Lung (tissue), 12 donors: ENCODE measurements around the gene RABL3. TPM values are rescaled to one million over a fixed set of nuclear protein-coding genes. Genes with fewer than 3 reads are reported as not detected.

Source experiments
- ATAC-seq: fragments of 200-7000 bp; cut with Tn5 transposase; one replicate; pipeline ENCODE4 v1.9.1; 2020; ENCODE audit warnings: moderate number of reproducible peaks; ENCODE audit not compliant: insufficient read depth, low FRiP score
- DNase-seq, 3 donors: peaks; one replicate each; pipeline ENCODE4 v3.0.0-alpha.2; 2013 to 2017
- H3K27ac ChIP-seq, 2 donors: one replicate each; pipeline ENCODE4 v1.5.1; 2013; ENCODE audit warnings: mild to moderate bottlenecking in 2 of 2, moderate library complexity in 2 of 2, control low read depth in 1 of 2, inconsistent platforms in 1 of 2, low read depth in 1 of 2, low read length in 1 of 2
- H3K27me3 ChIP-seq, 3 donors: one replicate each; pipeline ENCODE4 v1.5.1; 2013; ENCODE audit warnings: low read length in 2 of 3; ENCODE audit not compliant: control insufficient read depth in 3 of 3, insufficient read depth in 3 of 3
- H3K36me3 ChIP-seq, 4 donors: one replicate each; pipeline ENCODE4 v1.5.1; 2013; ENCODE audit warnings: low read length in 4 of 4, mild to moderate bottlenecking in 1 of 4, moderate library complexity in 1 of 4; ENCODE audit not compliant: control insufficient read depth in 4 of 4, insufficient read depth in 4 of 4
- H3K4me1 ChIP-seq, 5 donors: one replicate each; pipeline ENCODE4 v1.5.1; 2013; ENCODE audit warnings: low read length in 5 of 5, mild to moderate bottlenecking in 2 of 5, moderate library complexity in 1 of 5; ENCODE audit not compliant: control insufficient read depth in 5 of 5, insufficient read depth in 5 of 5
- H3K4me3 ChIP-seq: one replicate; pipeline ENCODE4 v1.5.1; 2013; ENCODE audit warnings: mild to moderate bottlenecking, control low read depth, moderate library complexity
- H3K9ac ChIP-seq, 2 donors: one replicate each; pipeline ENCODE4 v1.5.1; 2013; ENCODE audit warnings: low read length in 2 of 2, control low read depth in 1 of 2; ENCODE audit not compliant: insufficient read depth in 1 of 2
- H3K9me3 ChIP-seq, 4 donors: one replicate each; pipeline ENCODE4 v1.5.1; 2013; ENCODE audit warnings: low read length in 3 of 4, mild to moderate bottlenecking in 1 of 4, moderate library complexity in 1 of 4; ENCODE audit not compliant: control insufficient read depth in 4 of 4, insufficient read depth in 3 of 4
- WGBS, 2 donors: extraction: QIAGEN DNeasy Blood & Tissue Kit; methylation state at CpG; one replicate each; pipeline ENCODE4 v1.1.7; 2013; 5-methylcytosine and 5-hydroxymethylcytosine counted together
- polyA plus RNA-seq, 2 donors: library from polyadenylated mRNA; stranded (reverse); fragments of 200-250 nt; gene quantifications; one replicate each; pipeline ENCODE4 v1.2.1, GENCODE V29; 2013
- total RNA-seq, 2 donors: library from RNA; depleted of rRNA in 1 of 2; stranded (reverse); fragments of >200 nt in 1 of 2; gene quantifications; one replicate each; pipeline ENCODE4 v1.2.1, GENCODE V29; 2014 to 2021
- TF ChIP-seq, protein P1 (sequence below): IDR thresholded peaks from 2 replicates; pipeline ENCODE4 v1.5.1; 2012; ENCODE audit warnings: mild to moderate bottlenecking; ENCODE audit errors: control extremely low read depth, extremely low read depth
- donor health status: control.
- donor health status: control.
- donor health status: Bipolar disorder and iron deficiency.
- donor health status: healthy.
- donor health status: DM: yes; HTN: yes; CAD: no.

Gene RABL3
- total and polyA plus RNA-seq, 4 donors = 4.3 to 17.1 (median 14.0) TPM

DNA sequence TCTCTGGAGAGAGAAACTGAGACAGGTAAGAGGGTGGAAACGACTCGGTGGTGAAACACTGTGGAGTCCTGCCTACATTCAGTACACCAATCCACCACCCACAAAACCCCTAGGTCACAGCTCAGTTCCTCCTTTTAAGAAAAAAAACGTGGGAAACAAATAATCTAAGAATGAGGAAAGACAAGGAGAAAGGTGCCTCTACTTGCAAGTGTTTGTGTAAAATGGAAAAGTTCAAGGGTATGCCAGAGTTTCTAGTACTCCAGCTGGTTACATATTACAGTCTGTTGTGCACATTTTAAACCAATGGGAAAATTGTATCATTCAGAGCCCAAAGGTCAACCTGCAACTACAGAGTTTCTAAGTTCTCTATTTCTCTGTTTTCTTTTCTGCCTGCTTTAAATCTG is 92.5 kb downstream of the RABL3 start:
- Histone ChIP-seq H3K9me3 (no peaks in the 10 kb centered on the region), H3K4me3 (no peak overlapping the region), H3K27me3 (no peaks in the 10 kb centered on the region), H3K27ac (no peak overlapping the region), H3K36me3 (no peaks in the 10 kb centered on the region), H3K9ac (no peak overlapping the region), H3K4me1 (peaks cover 0 to 8% (median 0%) of the 10 kb centered on the region in 5 donors)
- no peak for ATAC-seq
- TF ChIP-seq, protein P1, sequence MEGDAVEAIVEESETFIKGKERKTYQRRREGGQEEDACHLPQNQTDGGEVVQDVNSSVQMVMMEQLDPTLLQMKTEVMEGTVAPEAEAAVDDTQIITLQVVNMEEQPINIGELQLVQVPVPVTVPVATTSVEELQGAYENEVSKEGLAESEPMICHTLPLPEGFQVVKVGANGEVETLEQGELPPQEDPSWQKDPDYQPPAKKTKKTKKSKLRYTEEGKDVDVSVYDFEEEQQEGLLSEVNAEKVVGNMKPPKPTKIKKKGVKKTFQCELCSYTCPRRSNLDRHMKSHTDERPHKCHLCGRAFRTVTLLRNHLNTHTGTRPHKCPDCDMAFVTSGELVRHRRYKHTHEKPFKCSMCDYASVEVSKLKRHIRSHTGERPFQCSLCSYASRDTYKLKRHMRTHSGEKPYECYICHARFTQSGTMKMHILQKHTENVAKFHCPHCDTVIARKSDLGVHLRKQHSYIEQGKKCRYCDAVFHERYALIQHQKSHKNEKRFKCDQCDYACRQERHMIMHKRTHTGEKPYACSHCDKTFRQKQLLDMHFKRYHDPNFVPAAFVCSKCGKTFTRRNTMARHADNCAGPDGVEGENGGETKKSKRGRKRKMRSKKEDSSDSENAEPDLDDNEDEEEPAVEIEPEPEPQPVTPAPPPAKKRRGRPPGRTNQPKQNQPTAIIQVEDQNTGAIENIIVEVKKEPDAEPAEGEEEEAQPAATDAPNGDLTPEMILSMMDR = no peak
- 40 to 57% methylated on average over 3 of the region's 3 CpGs for WGBS, 2 donors
- peak in 2 of 3 donors; percentile 12 to 37 for DNase-seq

DNA sequence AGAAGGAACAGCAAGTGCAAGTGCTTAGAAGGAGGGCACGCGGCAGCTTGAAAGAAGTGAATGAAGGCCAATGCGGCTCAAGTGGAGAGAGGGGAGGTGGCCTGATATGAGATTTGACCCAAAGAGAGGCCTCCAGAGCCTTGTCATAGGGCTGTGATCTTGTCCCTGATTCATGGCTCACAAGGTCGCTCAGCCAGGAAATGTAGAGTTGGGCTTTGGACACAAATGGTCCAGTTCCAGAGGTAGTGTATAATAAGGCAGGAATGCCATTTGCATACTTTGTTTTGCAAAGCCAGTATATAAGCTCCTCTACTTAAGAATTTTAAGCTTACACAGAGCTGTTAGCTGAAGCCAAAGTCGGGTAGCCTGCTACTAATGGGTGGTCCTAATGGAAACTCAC is 94.0 kb downstream of the RABL3 start:
- no peak overlapping the region for H3K4me3 ChIP-seq
- 89 to 98% methylated on average over 5 of the region's 5 CpGs for WGBS, 2 donors
- H3K4me1 ChIP-seq = peaks cover 0 to 8% (median 0%) of the 10 kb centered on the region in 5 donors
- no peaks in the 10 kb centered on the region for H3K9me3 ChIP-seq
- H3K36me3 ChIP-seq = no peaks in the 10 kb centered on the region
- H3K9ac ChIP-seq = no peak overlapping the region
- no peak for ATAC-seq
- H3K27me3 ChIP-seq = no peaks in the 10 kb centered on the region
- TF ChIP-seq, protein P1 = no peak
- H3K27ac ChIP-seq = no peak overlapping the region
- DNase-seq = no peak

DNA sequence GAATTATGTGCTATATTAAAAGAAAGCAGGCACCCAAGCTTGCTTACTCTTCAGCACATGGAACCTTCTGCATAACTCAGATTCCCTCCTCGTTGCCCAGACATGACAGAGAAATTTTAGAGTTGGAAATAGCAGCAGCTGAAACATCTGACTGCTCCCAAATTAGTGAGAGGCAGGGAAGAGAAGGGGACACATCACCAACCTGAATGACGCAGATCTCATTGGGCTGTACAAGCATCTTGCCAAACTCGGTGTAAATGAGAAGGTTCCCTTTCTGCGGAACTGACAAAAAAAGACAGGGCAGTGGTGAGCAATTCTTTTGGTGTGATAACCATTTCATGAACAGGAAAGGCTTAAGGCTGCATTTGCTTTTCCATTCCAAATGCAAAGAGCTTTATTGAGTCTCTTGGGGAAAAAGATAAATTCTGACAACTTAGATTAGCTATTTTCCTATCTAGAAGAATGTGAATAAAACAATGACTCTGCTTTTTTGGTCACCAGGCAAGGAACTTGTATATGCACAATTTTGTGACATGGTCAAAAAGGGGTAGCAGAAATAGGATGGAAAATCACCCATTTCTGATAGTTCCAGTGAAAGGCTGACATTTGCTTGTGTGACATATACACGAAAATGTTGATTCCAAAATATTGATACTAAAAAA is 95.4 kb downstream of the RABL3 start:
- no peak for ATAC-seq
- H3K9ac ChIP-seq = no peak overlapping the region
- 82 to 88% methylated on average over 5 of the region's 5 CpGs for WGBS, 2 donors
- no peaks in the 10 kb centered on the region for H3K9me3 ChIP-seq
- no peak for DNase-seq
- H3K27ac ChIP-seq = no peak overlapping the region
- TF ChIP-seq, protein P1 = no peak
- peaks cover 0 to 8% (median 0%) of the 10 kb centered on the region in 5 donors for H3K4me1 ChIP-seq
- no peak overlapping the region for H3K4me3 ChIP-seq
- H3K27me3 ChIP-seq = no peaks in the 10 kb centered on the region
- H3K36me3 ChIP-seq = no peaks in the 10 kb centered on the region
